NCI-H1105 (cell line): Measurements from ENCODE around the gene KCNQ2.
A peak's percentile ranks its signal among the peaks of the same experiment; 100 is the strongest.
"Not testable (repeated sequence)": the region's sequence is repeated elsewhere in the genome, so short reads cannot be mapped to it uniquely, and the experiment has no call there.

Experiments used
- DNase-seq: peaks from one replicate; lab custom pipeline; 2025; lab: John Stamatoyannopoulos, UW

Gene KCNQ2

GRCh38 chr20:63385819-63386218, 86.6 kb downstream of the KCNQ2 start:
- no peak for DNase-seq

GRCh38 chr20:63384336-63384735, 88.1 kb downstream of the KCNQ2 start:
- DNase-seq = no peak

- no peak for DNase-seq
Observed at GRCh38 chr20:63383556-63383955, 88.9 kb downstream of the KCNQ2 start.

GRCh38 chr20:63382551-63383300, 89.7 kb downstream of the KCNQ2 start:
- no peak for DNase-seq

GRCh38 chr20:63381781-63382431, 90.5 kb downstream of the KCNQ2 start:
- DNase-seq = peak; percentile 32

GRCh38 chr20:63380346-63380870, 92.0 kb downstream of the KCNQ2 start:
- no peak for DNase-seq

GRCh38 chr20:63379872-63380271, 92.6 kb downstream of the KCNQ2 start:
- DNase-seq = not testable (repeated sequence)

- no peak for DNase-seq
Observed at GRCh38 chr20:63379296-63379695, 93.2 kb downstream of the KCNQ2 start.

GRCh38 chr20:63378626-63379025, 93.8 kb downstream of the KCNQ2 start:
- DNase-seq = no peak

- no peak for DNase-seq
Observed at GRCh38 chr20:63377951-63378381, 94.5 kb downstream of the KCNQ2 start.

GRCh38 chr20:63377256-63377941, 95.1 kb downstream of the KCNQ2 start:
- DNase-seq = peak; percentile 6

- DNase-seq = no peak
Observed at GRCh38 chr20:63376283-63377250, 95.9 kb downstream of the KCNQ2 start.

- DNase-seq = no peak
Observed at GRCh38 chr20:63375438-63375837, 97.0 kb downstream of the KCNQ2 start.

GRCh38 chr20:63374504-63374903, 98.0 kb downstream of the KCNQ2 start:
- DNase-seq = no peak

GRCh38 chr20:63373996-63374395, 98.5 kb downstream of the KCNQ2 start:
- DNase-seq = no peak

- no peak for DNase-seq
Observed at GRCh38 chr20:63372971-63373885, 99.2 kb downstream of the KCNQ2 start.

- DNase-seq = no peak
Observed at GRCh38 chr20:63371291-63371865, 101.1 kb downstream of the KCNQ2 start.

GRCh38 chr20:63370618-63371187, 101.8 kb downstream of the KCNQ2 start:
- no peak for DNase-seq

GRCh38 chr20:63369724-63370617, 102.5 kb downstream of the KCNQ2 start:
- no peak for DNase-seq
